Measurements from ENCODE around the gene GSX2. TPM values are rescaled to one million over a fixed set of nuclear protein-coding genes. Genes with fewer than 3 reads are reported as not detected.

GSX2 gene
- total and polyA plus RNA-seq, 2 of the 8 experiments (the other 6 are each of a cell fraction or from before 2014, with no cell fraction given), result not detected

DNA sequence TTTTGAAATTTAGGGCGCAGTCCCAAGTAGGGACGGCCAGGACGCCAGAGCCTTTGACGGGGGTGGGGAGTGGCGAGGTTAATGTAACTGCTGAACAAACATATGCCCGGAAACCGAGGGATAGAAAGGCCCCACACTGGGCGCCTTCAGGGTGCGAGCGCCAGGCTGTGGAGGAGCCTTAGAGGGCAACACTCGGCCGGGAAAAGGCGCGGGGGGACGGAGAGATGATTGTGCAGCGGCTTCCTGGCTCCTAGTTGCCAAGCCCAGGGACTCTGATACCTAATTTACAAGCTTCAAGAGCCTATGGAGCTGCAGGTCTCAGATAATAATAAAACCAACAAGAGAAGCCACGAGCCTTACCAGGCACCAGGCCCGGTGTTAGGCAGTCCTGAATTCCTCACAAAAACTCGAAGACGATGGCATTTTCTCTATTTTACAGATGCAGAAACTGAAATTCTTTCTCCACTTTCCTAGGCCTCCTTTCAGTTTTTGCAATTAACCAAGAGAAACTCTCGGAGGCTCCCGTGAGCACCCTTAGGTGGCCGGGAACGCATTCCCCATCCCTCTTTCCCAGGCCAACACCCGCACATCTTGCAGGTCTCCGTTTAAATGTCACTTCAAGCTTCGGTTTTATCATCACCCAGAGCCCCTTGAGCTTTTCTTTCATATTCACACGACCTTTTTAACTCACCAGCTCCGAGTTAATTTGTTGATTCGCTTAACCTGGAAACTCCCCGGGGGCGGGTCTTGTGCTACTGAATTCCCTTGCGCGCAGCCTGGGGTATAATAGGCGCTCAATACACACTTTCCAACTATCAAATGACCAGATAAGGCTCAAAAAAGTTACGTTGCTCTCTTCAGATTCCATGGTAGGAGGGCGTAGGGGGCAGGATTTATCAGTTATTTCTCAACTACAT lies 6.4 kb upstream of the GSX2 start:
- Histone ChIP-seq H3K18ac (ENCODE audit: extremely low read depth, low read length) (no peak overlapping the region), H3K9ac (replicated peaks in 1 of 4; ENCODE audit: extremely low read depth in 1 of 4, low read depth in 3 of 4, low read length in 3 of 4) (no peak overlapping the region), H4K91ac (replicated peaks; ENCODE audit: insufficient read length, low read length) (no peak overlapping the region), H2BK15ac (ENCODE audit: low read length) (no peak overlapping the region), H3K79me1 (ENCODE audit: low read depth, low read length) (no peaks in the 10 kb centered on the region), H3K23ac (ENCODE audit: insufficient read length) (no peak overlapping the region), H3K4me1 (replicated peaks in 1 of 4; ENCODE audit: control insufficient read depth in 3 of 4, insufficient read depth in 4 of 4, low read length in 3 of 4) (peaks cover 20 to 42% (median 27%) of the 10 kb centered on the region in 4 experiments), H3K9me3 (ENCODE audit: insufficient read depth in 2 of 2, low read depth in 1 of 2, low read length in 1 of 2) (no peaks in the 10 kb centered on the region), H3K23me2 (ENCODE audit: low read depth, low read length) (peaks cover 6% of the 10 kb centered on the region; the same call in 1 of the 2 replicates), H2BK20ac (ENCODE audit: low read length) (no peak overlapping the region), H3K4me2 (ENCODE audit: insufficient read depth in 1 of 2, low read depth in 2 of 2, low read length in 2 of 2) (peak overlapping the region; percentile 74 to 98), H3K36me3 (ENCODE audit: control insufficient read depth in 2 of 4, insufficient read depth in 4 of 4, low read length in 3 of 4) (no peaks in the 10 kb centered on the region), H2AK5ac (ENCODE audit: low read depth, low read length) (no peak overlapping the region), H4K8ac (ENCODE audit: extremely low read depth, insufficient read depth, low read length) (no peak overlapping the region), H2BK120ac (replicated peaks; ENCODE audit: low read depth, low read length) (no peak overlapping the region), H3K56ac (replicated peaks; ENCODE audit: insufficient read length, low read depth, low read length) (no peak overlapping the region), H3K4me3 (ENCODE audit: extremely low read depth in 1 of 4, insufficient read depth in 2 of 4, low read depth in 3 of 4, low read length in 4 of 4) (peak overlapping the region in 3 of 4 experiments; percentile 19 to 50 (median 29); a peak in 5 of 8 replicates), H3K79me2 (ENCODE audit: control insufficient read depth in 1 of 2, insufficient read depth in 2 of 2, low read length in 2 of 2) (no peaks in the 10 kb centered on the region), H3K4ac (replicated peaks; ENCODE audit: insufficient read length, low read depth, low read length) (no peak overlapping the region), H4K5ac (ENCODE audit: insufficient read length, low read depth, low read length) (no peak overlapping the region), H3K27ac (ENCODE audit: low read depth, low read length) (no peak overlapping the region), H2AFZ (ENCODE audit: low read length) (no peak overlapping the region), H4K20me1 (replicated peaks in 1 of 2; ENCODE audit: control insufficient read depth in 1 of 2, insufficient read depth in 2 of 2, low read length in 2 of 2) (peaks cover 6 to 10% of the 10 kb centered on the region in 2 experiments), H2BK5ac (ENCODE audit: low read depth, low read length) (no peak overlapping the region), H2BK12ac (ENCODE audit: low read depth, low read length) (no peak overlapping the region), H3K14ac (ENCODE audit: insufficient read length) (no peak overlapping the region), H3K27me3 (replicated peaks in 1 of 4; ENCODE audit: control insufficient read depth in 3 of 4, extremely low read depth in 1 of 4, insufficient read depth in 3 of 4, low read length in 3 of 4) (peaks cover 62 to 85% (median 83%) of the 10 kb centered on the region in 4 experiments)
- CTCF ChIA-PET (ENCODE audit: partially characterized antibody), result interaction anchor here (0.5 to 9.8 kb wide), 7 partner anchors 13 to 719 kb away, joined by 3 to 62 read pairs (median 5); no protein-coding TSS in a partner anchor
- DNase-seq (ENCODE audit: low read depth in 1 of 2, low spot score in 2 of 2) (peak in 1 of 2 experiments; percentile 63), FAIRE-seq (peak; percentile 48)
- WGBS, 2 experiments (ENCODE audit: extremely low coverage in 1 of 2, insufficient coverage in 1 of 2, insufficient read length in 1 of 2, insufficient replicate concordance in 2 of 2, low coverage in 1 of 2, low lambda C conversion rate in 2 of 2, missing lambda C conversion rate in 1 of 2), result 3% methylated on average over 37 of the region's 37 CpGs; no CpG with 5 or more reads in 1 of the 2 experiments
- POLR2A ChIA-PET (ENCODE audit: partially characterized antibody), result interaction anchor here (1.0 to 2.1 kb wide), 4 partner anchors 10 to 16 kb away, joined by 3 to 11 read pairs (median 4); no protein-coding TSS in a partner anchor
- TF ChIP-seq, protein P1, sequence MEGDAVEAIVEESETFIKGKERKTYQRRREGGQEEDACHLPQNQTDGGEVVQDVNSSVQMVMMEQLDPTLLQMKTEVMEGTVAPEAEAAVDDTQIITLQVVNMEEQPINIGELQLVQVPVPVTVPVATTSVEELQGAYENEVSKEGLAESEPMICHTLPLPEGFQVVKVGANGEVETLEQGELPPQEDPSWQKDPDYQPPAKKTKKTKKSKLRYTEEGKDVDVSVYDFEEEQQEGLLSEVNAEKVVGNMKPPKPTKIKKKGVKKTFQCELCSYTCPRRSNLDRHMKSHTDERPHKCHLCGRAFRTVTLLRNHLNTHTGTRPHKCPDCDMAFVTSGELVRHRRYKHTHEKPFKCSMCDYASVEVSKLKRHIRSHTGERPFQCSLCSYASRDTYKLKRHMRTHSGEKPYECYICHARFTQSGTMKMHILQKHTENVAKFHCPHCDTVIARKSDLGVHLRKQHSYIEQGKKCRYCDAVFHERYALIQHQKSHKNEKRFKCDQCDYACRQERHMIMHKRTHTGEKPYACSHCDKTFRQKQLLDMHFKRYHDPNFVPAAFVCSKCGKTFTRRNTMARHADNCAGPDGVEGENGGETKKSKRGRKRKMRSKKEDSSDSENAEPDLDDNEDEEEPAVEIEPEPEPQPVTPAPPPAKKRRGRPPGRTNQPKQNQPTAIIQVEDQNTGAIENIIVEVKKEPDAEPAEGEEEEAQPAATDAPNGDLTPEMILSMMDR (IDR thresholded peaks at IDR 0.05; ENCODE audit: control extremely low read depth in 1 of 3, insufficient read depth in 1 of 3, low read depth in 1 of 3, low read length in 3 of 3), result no peak
- TF ChIP-seq, protein P2, sequence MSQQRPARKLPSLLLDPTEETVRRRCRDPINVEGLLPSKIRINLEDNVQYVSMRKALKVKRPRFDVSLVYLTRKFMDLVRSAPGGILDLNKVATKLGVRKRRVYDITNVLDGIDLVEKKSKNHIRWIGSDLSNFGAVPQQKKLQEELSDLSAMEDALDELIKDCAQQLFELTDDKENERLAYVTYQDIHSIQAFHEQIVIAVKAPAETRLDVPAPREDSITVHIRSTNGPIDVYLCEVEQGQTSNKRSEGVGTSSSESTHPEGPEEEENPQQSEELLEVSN (IDR thresholded peaks at IDR 0.05), result no peak
- TF ChIP-seq SP2 (IDR thresholded peaks at IDR 0.05; ENCODE audit: low read length) (no peak), GTF2F1 (IDR thresholded peaks at IDR 0.05; ENCODE audit: borderline replicate concordance, low read depth, low read length) (no peak), CREB1 (IDR thresholded peaks at IDR 0.05) (no peak), CEBPB (IDR thresholded peaks at IDR 0.05; ENCODE audit: low read depth, low read length) (no peak), JUN (IDR thresholded peaks at IDR 0.05; ENCODE audit: low read depth, low read length) (no peak), KDM1A (IDR thresholded peaks at IDR 0.05; ENCODE audit: borderline replicate concordance, low read length) (no peak)

Data from H1 (cell line).